ENCODE results near the gene ZC3HAV1.
"Not testable (repeated sequence)": the region's sequence is repeated elsewhere in the genome, so short reads cannot be mapped to it uniquely, and the experiment has no call there.

ZC3HAV1 gene

GRCh38 chr7:139047970-139048369, 61.5 kb downstream of the ZC3HAV1 start:
- no peak for DNase-seq

- no peak for DNase-seq
Measured at GRCh38 chr7:139046143-139046542, 63.4 kb downstream of the ZC3HAV1 start.

- DNase-seq: no peak
Measured at GRCh38 chr7:139044813-139045794, 64.4 kb downstream of the ZC3HAV1 start.

- DNase-seq: peak; percentile 70 to 77
Measured at GRCh38 chr7:139043823-139044812, 65.4 kb downstream of the ZC3HAV1 start.

- no peak for DNase-seq
Measured at GRCh38 chr7:139041378-139042085, 68.0 kb downstream of the ZC3HAV1 start.

GRCh38 chr7:139038691-139039090, 70.8 kb downstream of the ZC3HAV1 start:
- no peak for DNase-seq

- no peak for DNase-seq
Measured at GRCh38 chr7:139036901-139037300, 72.6 kb downstream of the ZC3HAV1 start.

- peak; percentile 57 to 78 for DNase-seq
Measured at GRCh38 chr7:139035586-139036353, 73.8 kb downstream of the ZC3HAV1 start, which contains the start of gene ZC3HAV1L. TSS of gene ZC3HAV1L (minus strand) at chr7:139036042. CDS start at chr7:139036017, 25 bp downstream.

GRCh38 chr7:139034855-139035585, 74.5 kb downstream of the ZC3HAV1 start:
- peak; percentile 32 to 60 for DNase-seq

- no peak for DNase-seq
Measured at GRCh38 chr7:139034336-139034735, 75.2 kb downstream of the ZC3HAV1 start.

- no peak for DNase-seq
Measured at GRCh38 chr7:139033346-139034114, 76.0 kb downstream of the ZC3HAV1 start.

GRCh38 chr7:139032473-139032872, 77.0 kb downstream of the ZC3HAV1 start:
- DNase-seq: no peak

GRCh38 chr7:139029353-139029752, 80.2 kb downstream of the ZC3HAV1 start:
- no peak for DNase-seq

- no peak for DNase-seq
Measured at GRCh38 chr7:139026551-139026950, 83.0 kb downstream of the ZC3HAV1 start.

- not testable (repeated sequence) for DNase-seq
Measured at GRCh38 chr7:139025861-139026260, 83.7 kb downstream of the ZC3HAV1 start.

- no peak for DNase-seq
Measured at GRCh38 chr7:139023076-139023475, 86.4 kb downstream of the ZC3HAV1 start.

GRCh38 chr7:139022286-139022685, 87.2 kb downstream of the ZC3HAV1 start:
- DNase-seq: no peak

- DNase-seq: no peak
Measured at GRCh38 chr7:139018910-139019309, 90.6 kb downstream of the ZC3HAV1 start.

- peak; percentile 57 for DNase-seq
Measured at GRCh38 chr7:139016931-139017511, 92.5 kb downstream of the ZC3HAV1 start.

- DNase-seq: no peak
Measured at GRCh38 chr7:139011373-139011772, 98.1 kb downstream of the ZC3HAV1 start.

Measured in stimulated activated CD4-positive, alpha-beta T cell treated with anti-CD3 and anti-CD28 coated beads, Interleukin-2, amount 100 ng/mL, for 24 hours (primary cell).